K562 (cell line): ENCODE results near the gene NUP98. TPM values are rescaled to one million over a fixed set of nuclear protein-coding genes. Genes with fewer than 3 reads are reported as not detected.

ENCODE experiments used
- AFF1 ChIP-seq, 2 experiments: fragments of 450-650 bp; IDR thresholded peaks; 2 replicates each; pipeline ENCODE4 v1.6.1; 2018; ENCODE audit warnings: mild to moderate bottlenecking in 2 of 2, low read depth in 1 of 2; ENCODE audit not compliant: partially characterized antibody in 2 of 2
- CREB3 ChIP-seq: fragments of 450-650 bp; conservative IDR thresholded peaks from 2 replicates; pipeline ENCODE4 v1.6.1; 2016; ENCODE audit warnings: missing genetic modification characterization, low read depth, mild to moderate bottlenecking, missing compliant biosample characterization, moderate library complexity
- CTCF ChIP-seq, 3 experiments: IDR thresholded peaks in 2 of 3; conservative IDR thresholded peaks in 1 of 3; 2 replicates each; pipeline ENCODE4 v1.5.1; 2011 to 2012; ENCODE audit warnings: low read length in 3 of 3, mild to moderate bottlenecking in 3 of 3, control low read depth in 2 of 3, improper control_type of control experiment in 1 of 3, inconsistent platforms in 1 of 3, low read depth in 1 of 3, mixed read lengths in 1 of 3, moderate library complexity in 1 of 3; ENCODE audit not compliant: insufficient read depth in 2 of 3
- FOXA1 ChIP-seq: fragments of 450-650 bp; IDR thresholded peaks from 2 replicates; pipeline ENCODE4 v1.6.1; 2016; ENCODE audit warnings: mild to moderate bottlenecking, borderline replicate concordance
- FOXA3 ChIP-seq, 2 experiments: fragments of 450-650 bp in 1 of 2; sonication (generic) in 1 of 2; formaldehyde crosslinking; IDR thresholded peaks in 1 of 2; conservative IDR thresholded peaks in 1 of 2; 2 replicates each; pipeline versions ENCODE4 v1.4.0 to v1.8.0; 2020 to 2022; ENCODE audit warnings: mild to moderate bottlenecking in 2 of 2, missing genetic modification reagents in 1 of 2
- NEUROD1 ChIP-seq: fragments of 150-350 bp; IDR thresholded peaks from 2 replicates; pipeline ENCODE4 v1.6.1; 2014; ENCODE audit warnings: borderline replicate concordance, low read length, low read depth; ENCODE audit not compliant: partially characterized antibody
- RNF2 ChIP-seq: sonication (generic); IDR thresholded peaks from 2 replicates; pipeline ENCODE4 v1.6.1; 2016
- SMAD2 ChIP-seq: fragments of 150-350 bp; IDR thresholded peaks from 2 replicates; pipeline ENCODE4 v1.6.1; 2014; ENCODE audit warnings: low read depth, mild to moderate bottlenecking, low read length
- THAP12 ChIP-seq: fragments of 250-450 bp; sonication (Bioruptor Pico); IDR thresholded peaks from 2 replicates; pipeline ENCODE4 v1.9.0; 2021; ENCODE audit warnings: mild to moderate bottlenecking, inconsistent platforms
- USF2 ChIP-seq: sonication (generic); formaldehyde crosslinking; IDR thresholded peaks from 2 replicates; pipeline ENCODE4 v1.5.0; 2020; ENCODE audit warnings: missing genetic modification reagents
- ZBTB12 ChIP-seq: fragments of 250-450 bp; sonication (Bioruptor Pico); IDR thresholded peaks from 2 replicates; pipeline ENCODE4 v1.4.0; 2020
- ZNF444 ChIP-seq: fragments of 250-450 bp; sonication (Bioruptor Pico); IDR thresholded peaks from 2 replicates; pipeline ENCODE4 v1.4.0; 2020; ENCODE audit warnings: mild to moderate bottlenecking, moderate library complexity
- ZNF764 ChIP-seq: fragments of 250-450 bp; sonication (Bioruptor Pico); IDR thresholded peaks from 2 replicates; pipeline ENCODE4 v1.4.0; 2020; ENCODE audit warnings: low read depth, mild to moderate bottlenecking, moderate library complexity
- ZSCAN32 ChIP-seq: fragments of 450-650 bp; formaldehyde crosslinking; IDR thresholded peaks from 2 replicates; pipeline ENCODE4 v1.4.0; 2020; ENCODE audit warnings: mild to moderate bottlenecking, moderate library complexity
- polyA plus RNA-seq, 8 experiments: library from polyadenylated mRNA; depleted of rRNA in 4 of 8; stranded (reverse) in 5 of 8; unstranded in 3 of 8; fragments of >200 nt; fragmentation: Nextera tagmentation in 2 of 8; fragmentation: Illumina TruSeq in 1 of 8; extraction: Ambion mirVana in 2 of 8; extraction: Trizol in 1 of 8; gene quantifications; 2 replicates each; pipeline versions ENCODE4 v1.2.1 to v1.2.3, GENCODE V29; 2011 to 2014; ENCODE audit warnings: inconsistent platforms in 1 of 8, missing spikeins in 1 of 8
- total RNA-seq, 7 experiments: library from RNA; depleted of rRNA in 6 of 7; stranded (reverse); fragments of >200 nt in 6 of 7; fragmentation: Illumina TruSeq in 2 of 7; extraction: Trizol in 2 of 7; gene quantifications; 2 replicates each; pipeline versions ENCODE4 v1.2.1 to v1.2.3, GENCODE V29; 2011 to 2021; ENCODE audit warnings: low replicate concordance in 1 of 7

Gene NUP98
- total and polyA plus RNA-seq, 9 of the 15 experiments (the other 6 are each of a cell fraction or from before 2014, with no cell fraction given) = 45.1 to 196 (median 130) TPM

- 0 out of 6 replicates have a peak, but pooled peaks of 1 of the 3 experiments have one; percentile 1 for TF ChIP-seq CTCF (IDR thresholded peaks at IDR 0.05 in 2 of 3, conservative IDR thresholded peaks at IDR 0.05 in 1 of 3; ENCODE audit: insufficient read depth in 2 of 3, low read depth in 1 of 3, low read length in 3 of 3)
- peak in 1 of 2 experiments; percentile 87 for TF ChIP-seq AFF1 (IDR thresholded peaks at IDR 0.05; ENCODE audit: low read depth in 1 of 2, partially characterized antibody in 2 of 2)
- no peak for TF ChIP-seq ZBTB12 (CRISPR knock-in tag)
- no peak for TF ChIP-seq USF2 (CRISPR knock-in tag)
- peak; percentile 77 for TF ChIP-seq NEUROD1
- TF ChIP-seq ZNF444 = peak; percentile 72; the same call in 1 of the 2 replicates
- no peak for TF ChIP-seq FOXA1
- TF ChIP-seq RNF2 = peak; percentile 99
- TF ChIP-seq ZSCAN32 = 0 out of 2 replicates have a peak, but pooled peaks have one; percentile 71
- no peak for TF ChIP-seq CREB3
- no peak; a peak in 1 of 4 replicates for TF ChIP-seq FOXA3 (CRISPR knock-in tag; conservative IDR thresholded peaks at IDR 0.05 in 1 of 2, IDR thresholded peaks at IDR 0.05 in 1 of 2)
- TF ChIP-seq THAP12 (CRISPR knock-in tag) = no peak
- no peak for TF ChIP-seq ZNF764 (CRISPR knock-in tag)
- no peak for TF ChIP-seq SMAD2
Measured at GRCh38 chr11:3834664-3835461, 37.5 kb upstream of the NUP98 start (continued).
